C1 segment of cervical spinal cord (tissue), 14 donors: Measurements from ENCODE around the gene RAP1GAP2.
A peak's percentile ranks its signal among the peaks of the same experiment; 100 is the strongest.
"Not testable (repeated sequence)": the region's sequence is repeated elsewhere in the genome, so short reads cannot be mapped to it uniquely, and the experiment has no call there.

Experiments used
- DNase-seq, 14 donors: peaks; one replicate each; lab custom pipeline; 2025; lab: John Stamatoyannopoulos, UW

Gene RAP1GAP2

DNA sequence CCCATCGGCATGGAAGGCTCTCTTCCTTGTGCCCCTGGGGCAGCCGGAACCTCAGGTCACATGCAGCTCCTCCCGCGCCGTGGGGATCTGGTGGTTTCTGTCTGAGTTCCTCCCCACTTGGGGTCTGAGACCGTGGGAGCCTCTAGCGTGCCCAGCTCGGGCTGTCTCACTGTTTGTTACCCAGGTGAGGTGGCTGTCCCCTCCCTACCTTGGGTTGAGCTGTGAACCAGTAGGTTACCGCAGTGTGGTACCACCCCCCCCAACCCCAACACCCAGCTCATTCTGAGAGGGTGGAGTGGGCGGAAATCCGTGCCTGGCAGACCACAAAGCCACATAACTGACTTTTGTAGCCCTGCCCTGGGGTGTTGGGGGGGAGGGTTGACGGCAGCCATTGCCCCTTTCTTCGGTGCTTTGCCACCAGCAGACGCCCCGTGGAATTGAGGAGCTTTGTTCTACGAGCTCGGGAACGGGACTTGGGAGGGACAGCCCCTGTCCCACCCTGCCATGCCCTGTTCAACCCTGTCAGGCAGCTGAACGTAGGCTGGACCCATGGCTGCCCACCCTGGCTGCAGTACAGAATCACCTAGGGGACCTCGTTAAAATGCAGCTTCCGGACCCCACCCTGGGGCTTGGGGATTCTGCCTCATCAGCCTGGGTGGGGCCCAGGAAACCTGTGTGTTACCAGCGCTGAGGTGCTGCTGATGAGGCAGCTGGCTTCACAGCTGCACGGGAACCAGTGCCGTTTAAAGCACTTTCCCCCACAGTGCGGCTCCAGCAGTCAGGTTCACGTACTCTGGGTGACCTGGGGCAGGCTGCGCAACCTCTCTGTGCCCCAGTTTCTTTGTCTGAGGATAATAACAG lies 18.5 kb downstream of the RAP1GAP2 start:
- no peak for DNase-seq

DNA sequence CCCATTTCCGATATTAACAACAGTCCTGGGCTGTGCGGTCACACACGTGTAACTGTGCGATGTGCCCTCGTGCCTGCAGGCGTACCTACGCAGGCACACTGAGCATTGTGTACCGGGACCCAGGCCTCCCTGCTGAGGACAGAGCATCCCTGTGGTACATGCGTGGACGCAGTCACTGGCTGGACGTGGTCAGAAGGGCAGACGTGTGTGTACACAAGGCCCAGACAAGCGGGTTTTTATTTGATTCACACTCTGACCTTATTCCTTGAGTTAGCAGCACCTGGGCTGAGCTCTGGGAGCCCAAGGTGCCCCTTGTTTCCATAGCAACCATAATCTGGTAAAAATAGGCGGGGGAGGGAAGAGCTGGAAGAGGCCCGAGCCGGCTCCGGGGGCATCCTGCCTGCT lies 19.5 kb downstream of the RAP1GAP2 start:
- peak in 1 of 14 donors; percentile 52 for DNase-seq

DNA sequence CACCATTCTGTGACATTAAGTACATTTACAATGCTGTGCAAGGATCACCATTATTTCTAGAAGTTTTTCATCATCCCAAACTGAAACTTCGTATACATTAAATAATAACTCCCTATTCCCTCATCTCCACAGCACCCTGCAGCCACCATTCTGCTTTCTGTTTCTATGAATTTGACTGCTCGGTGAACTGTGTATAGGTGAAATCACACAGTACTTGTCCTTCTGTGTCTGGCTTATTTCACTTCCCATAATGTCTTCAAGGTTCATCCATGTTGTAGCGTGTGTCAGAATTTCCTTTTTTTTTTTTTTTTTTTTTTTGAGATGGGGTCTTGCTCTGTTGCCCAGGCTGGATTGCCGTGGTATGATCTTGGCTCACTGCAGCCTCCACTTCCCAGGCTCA lies 20.4 kb downstream of the RAP1GAP2 start:
- no peak for DNase-seq

- not testable (repeated sequence) for DNase-seq
Measured at GRCh38 chr17:2819294-2819693, 23.1 kb downstream of the RAP1GAP2 start.

DNA sequence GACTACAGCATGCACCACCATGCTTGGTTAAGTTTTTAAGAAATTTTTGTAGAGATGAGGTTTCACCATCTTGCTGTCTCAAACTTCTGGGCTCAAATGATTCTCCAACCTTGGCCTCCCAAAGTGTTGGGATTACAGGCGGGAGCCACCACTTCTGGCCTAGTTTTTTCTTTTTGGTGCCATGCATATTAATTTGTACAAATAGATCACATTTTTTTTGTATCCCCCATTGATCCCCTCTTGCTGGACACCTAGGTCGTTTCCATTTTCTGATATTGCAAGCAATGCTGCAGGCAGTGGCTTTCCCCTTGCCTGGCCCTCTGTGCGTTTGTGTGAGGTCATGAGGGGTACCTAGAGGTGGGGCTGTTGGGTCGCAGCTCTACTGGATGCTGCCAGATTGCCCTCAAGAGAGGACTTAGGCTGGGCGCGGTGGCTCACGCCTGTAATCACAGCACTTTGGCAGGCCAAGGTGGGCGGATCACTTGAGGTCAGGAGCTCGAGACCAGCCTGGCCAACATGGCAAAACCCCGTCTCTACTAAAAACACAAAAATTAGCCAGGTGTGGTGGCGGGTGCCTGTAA lies 23.8 kb downstream of the RAP1GAP2 start:
- DNase-seq = no peak

GRCh38 chr17:2821868-2822267 lies 25.6 kb downstream of the RAP1GAP2 start:
- no peak for DNase-seq

DNA sequence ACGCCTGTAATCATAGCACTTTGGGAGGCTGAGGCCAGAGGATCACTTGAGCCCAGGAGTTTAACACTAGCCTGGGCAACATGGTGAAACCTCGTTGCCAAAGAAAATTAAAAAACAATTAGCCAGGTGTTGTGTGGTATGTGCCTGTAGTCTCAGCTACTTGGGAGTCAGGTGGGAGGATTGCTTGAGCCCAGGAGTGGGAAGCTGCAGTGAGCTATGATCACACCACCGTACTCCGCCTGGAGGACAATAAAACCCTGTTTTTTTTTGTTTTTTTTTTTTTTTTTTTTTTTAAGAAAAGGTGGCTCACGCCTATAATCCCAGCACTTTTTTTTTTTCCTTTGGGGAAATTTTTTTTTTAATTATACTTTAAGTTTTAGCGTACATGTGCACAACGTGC lies 26.1 kb downstream of the RAP1GAP2 start:
- no peak for DNase-seq

GRCh38 chr17:2825253-2825970 lies 29.2 kb downstream of the RAP1GAP2 start:
- DNase-seq = no peak

DNA sequence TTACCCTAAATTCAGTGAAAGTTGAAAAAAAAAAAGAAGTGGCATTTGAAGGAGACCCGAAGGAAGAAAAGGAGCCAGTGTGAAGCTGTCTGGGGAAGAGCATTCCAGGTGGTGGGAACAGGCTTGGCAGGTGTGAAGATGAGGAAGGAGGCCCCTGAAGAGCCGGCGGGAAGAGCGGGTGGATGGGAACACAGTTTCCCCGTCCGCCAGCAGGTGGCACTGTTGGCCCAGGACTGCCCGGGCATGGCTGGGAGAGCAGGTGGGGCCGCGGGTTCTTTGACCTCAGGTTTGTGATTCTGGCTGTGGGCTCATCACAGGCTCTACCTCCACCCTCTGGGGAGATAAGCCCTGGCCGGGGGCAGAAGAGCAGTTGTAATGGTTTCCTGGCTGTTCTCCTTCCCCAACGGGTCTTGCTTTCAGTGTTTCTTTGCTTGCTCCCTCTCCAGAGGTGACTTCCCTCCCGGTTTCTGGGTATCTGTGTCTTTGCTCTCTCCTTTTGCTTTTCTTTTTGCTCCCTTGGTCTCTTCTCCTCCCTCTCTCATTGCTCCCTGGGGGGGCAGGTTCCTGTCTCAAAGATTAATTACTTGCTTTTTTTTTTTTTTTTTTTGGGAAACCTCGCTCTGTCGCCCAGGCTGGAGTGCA lies 32.3 kb downstream of the RAP1GAP2 start:
- DNase-seq = peak in 11 of 14 donors; percentile 17 to 63 (median 28)

GRCh38 chr17:2830678-2831077 lies 34.4 kb downstream of the RAP1GAP2 start:
- DNase-seq = no peak

DNA sequence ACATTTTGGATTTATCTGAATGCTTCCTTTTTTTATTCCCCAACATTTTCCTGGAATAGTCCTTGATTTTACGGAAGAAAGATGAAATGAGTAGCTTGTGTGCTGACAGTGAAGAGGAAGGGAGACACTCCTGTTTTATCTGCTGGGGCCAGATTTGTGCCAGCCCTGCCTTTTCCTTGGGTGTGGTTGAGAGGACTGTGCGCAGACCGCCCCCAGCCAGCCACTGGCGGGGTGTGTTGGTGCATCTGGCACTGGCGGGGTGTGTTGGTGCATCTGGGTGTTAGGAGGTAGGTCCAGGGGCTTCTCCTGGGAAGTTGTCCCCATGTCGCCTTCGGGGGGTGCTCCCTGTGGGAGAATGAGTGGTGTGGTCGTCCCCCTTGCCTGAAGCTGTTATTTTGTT lies 39.5 kb downstream of the RAP1GAP2 start:
- no peak for DNase-seq

- peak in 1 of 14 donors; percentile 21 for DNase-seq
Measured at GRCh38 chr17:2837147-2837561, 40.9 kb downstream of the RAP1GAP2 start.

DNA sequence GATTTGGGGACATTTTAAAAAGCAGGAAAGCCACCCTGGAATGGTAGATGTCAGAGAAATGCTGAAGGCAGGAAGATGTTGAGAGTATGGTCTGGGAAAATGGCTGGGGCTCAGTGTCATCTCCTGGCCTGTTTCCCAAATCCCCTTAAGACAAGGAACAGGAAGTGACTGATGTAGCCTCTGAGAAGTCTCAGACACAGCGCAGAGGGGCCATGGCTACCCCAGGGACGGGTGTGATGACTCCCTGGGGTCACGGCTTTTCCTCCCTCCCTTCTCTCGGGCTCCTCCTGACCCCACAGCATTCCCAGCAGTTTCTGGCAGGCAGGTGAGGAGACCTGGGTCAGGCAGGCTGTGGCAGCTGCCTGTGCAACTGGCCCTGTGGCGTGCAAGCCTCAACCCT lies 45.4 kb downstream of the RAP1GAP2 start:
- no peak for DNase-seq

- DNase-seq = no peak
Measured at GRCh38 chr17:2842464-2842863, 46.2 kb downstream of the RAP1GAP2 start.

DNA sequence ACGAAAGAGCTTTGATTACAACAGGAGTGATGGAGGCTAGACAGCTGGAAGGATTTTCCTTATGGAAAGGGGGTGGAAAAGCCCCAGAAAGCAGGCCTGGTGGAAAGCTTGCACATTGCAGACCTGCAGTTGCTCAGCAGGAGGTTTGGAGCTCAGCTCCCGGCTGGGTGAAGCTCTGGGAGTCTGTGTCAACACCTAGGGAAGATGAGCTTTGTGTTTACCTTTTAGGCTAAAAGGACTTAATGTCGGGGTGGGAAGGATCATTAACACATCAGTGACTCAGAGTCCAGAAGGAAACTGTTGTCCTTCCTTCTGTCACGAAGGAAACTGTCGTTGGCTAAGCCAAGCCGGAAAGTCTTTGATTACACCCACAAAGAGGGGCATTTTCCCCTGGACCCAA lies 48.2 kb downstream of the RAP1GAP2 start:
- no peak for DNase-seq

DNA sequence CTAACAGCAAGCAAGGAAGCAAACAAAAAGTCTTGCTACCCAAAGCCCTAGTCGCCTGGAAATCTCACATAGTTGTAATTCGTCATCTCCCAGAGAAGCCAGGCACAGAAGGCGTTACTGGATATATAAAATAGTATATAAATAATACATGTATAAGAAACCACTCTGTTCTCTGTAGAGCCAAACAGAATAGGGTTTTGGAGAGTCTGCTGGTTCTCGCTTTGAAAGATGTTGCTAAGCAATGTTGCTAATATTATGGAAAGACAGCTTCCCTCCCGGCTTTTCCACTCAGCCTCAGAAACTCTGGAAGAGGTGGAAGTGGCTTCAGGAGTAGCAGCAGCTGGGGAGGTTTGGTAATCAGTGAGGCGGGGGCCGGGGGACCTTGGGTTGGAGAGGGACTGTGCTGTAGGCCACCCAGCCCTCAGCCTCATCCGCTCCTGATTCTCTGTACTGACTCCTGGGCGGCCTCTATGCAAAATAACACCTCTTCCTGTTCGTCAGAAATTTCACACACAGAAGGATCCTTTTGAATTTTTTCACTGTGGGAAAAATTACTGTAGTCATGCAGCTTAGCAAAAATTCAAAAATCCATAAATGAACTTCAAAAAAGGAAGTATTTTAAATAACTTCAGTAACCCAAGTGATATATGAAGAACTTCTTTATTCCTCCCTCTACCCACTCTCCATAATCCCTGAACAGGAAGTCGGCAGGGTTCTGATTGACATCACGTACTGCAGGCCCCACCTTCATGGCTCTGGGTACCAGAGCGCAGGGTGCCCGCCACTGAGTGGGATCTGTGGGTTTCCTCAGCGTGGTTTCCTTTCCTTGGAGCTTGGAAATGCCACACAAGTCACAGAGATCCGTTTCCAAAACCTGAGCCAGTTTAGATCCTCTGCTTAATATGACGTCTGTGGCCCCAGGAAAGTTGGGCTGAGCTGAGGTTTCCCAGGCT lies 51.4 kb downstream of the RAP1GAP2 start:
- DNase-seq = no peak

DNA sequence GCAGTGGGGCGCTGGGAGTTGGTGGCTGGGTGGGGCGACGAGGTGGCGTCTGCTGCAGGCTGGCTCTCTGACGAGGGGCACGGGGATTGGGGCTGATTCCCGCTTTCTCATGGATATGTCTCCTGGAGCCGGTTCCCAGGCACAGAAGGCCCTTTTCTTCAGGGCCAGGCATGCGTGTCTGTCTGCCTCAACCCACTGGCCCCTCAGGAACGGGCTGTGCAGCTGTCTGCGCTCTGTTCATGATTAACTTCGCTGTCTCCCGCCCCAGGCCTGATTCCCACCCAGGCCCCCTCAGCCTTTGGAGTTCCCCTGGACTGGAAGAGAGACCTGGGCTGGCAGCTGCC lies 53.1 kb downstream of the RAP1GAP2 start:
- DNase-seq = no peak

DNA sequence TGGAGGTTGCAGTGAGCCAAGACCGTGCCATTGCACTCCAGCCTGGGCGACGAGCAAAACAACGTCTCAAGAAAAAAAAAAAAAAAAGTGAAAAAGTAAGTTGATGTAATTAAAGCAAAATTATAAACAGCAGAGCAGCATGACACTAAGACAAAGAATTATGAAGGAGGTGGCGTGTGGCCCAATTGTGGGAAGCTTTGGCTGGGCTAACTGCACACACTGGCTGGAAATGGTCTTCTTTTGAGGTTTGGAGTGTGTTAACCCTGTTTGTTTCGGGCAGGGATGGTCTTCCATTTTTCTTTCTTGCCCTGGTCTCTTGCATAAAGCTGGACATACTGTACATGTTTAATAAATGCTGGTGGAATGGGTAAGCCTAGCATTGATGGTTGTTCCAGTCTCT lies 54.8 kb downstream of the RAP1GAP2 start:
- DNase-seq = no peak

DNA sequence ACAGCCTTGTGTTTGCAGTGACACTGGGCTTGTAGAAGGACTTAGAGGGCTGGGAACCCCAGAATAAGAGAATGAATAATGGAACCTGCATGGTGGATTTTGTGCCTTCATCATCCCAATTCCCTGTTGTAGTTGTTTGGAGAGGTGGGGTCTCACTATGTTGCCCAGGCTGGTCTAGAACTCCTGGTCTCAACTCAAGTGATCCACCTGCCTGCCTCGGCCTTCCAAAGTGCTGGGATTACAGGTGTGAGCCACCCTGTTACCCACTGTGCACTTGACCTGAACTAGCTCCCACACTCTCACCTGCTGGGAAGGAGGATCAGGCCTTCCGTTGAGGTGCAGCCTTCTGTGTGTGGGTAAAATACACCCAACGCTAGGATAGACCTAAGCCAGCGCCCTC lies 55.4 kb downstream of the RAP1GAP2 start:
- DNase-seq = no peak

DNA sequence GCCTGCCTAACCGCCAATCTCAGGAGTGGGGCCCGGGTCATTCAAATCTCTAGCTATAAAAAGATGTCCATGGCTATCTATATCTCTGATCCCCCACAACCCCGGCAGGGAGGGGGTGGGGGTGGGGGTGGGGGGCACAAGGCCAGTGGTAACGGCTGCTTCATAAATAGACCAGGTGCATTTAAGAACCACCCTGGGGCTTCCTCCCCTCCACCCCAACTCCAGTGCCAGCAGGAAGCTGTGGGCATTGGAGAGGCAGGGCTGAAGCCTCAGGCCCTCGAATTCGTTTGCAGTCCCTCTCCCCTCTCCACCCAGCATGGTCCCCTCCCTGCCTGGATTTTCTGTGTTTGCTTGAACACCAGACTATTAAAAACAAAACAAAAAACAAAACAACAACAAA lies 56.0 kb downstream of the RAP1GAP2 start:
- no peak for DNase-seq

GRCh38 chr17:2852729-2853282 lies 56.6 kb downstream of the RAP1GAP2 start:
- DNase-seq = no peak
